Keratinocyte (primary cell): ENCODE measurements around the gene LAMA3. TPM values are rescaled to one million over a fixed set of nuclear protein-coding genes. Genes with fewer than 3 reads are reported as not detected.

ENCODE experiments used
- DNase-seq: peaks from one replicate; pipeline ENCODE4 v3.0.0-alpha.2; 2011; ENCODE audit warnings: low read depth, missing footprints, low spot score
- FAIRE-seq: peaks from 2 replicates; lab custom pipeline; 2011; peaks lifted over from hg19 to GRCh38; lab: Jason Lieb, UNC
- H2AFZ ChIP-seq: 2 replicates; pipeline ENCODE4 v1.6.0; 2012; ENCODE audit warnings: low read length, control low read depth, inconsistent platforms; ENCODE audit not compliant: control insufficient read depth
- H3K27ac ChIP-seq: 2 replicates; pipeline ENCODE4 v1.5.1; 2011; ENCODE audit warnings: low read length; ENCODE audit not compliant: control insufficient read depth, insufficient read depth
- H3K27me3 ChIP-seq: 3 replicates; pipeline ENCODE4 v1.6.0; 2011; ENCODE audit warnings: low read length; ENCODE audit not compliant: control insufficient read depth, insufficient read depth; ENCODE audit errors: extremely low read depth
- H3K36me3 ChIP-seq, 2 experiments: 2 replicates in 1 of 2; 3 replicates in 1 of 2; pipeline ENCODE4 v1.5.1; 2011; ENCODE audit warnings: low read length in 2 of 2, mild to moderate bottlenecking in 1 of 2; ENCODE audit not compliant: control insufficient read depth in 2 of 2, insufficient read depth in 2 of 2; ENCODE audit errors: extremely low read depth in 1 of 2
- H3K4me1 ChIP-seq: 3 replicates; pipeline ENCODE4 v1.5.1; 2011; ENCODE audit warnings: low read length; ENCODE audit not compliant: control insufficient read depth, insufficient read depth; ENCODE audit errors: extremely low read depth
- H3K4me2 ChIP-seq: 3 replicates; pipeline ENCODE4 v1.6.0; 2011; ENCODE audit warnings: low read depth, low read length; ENCODE audit not compliant: control insufficient read depth, insufficient read depth; ENCODE audit errors: extremely low read depth
- H3K4me3 ChIP-seq, 3 experiments: fragments of 200-600 bp in 1 of 3; sonication (generic) in 1 of 3; 2 replicates in 2 of 3; 3 replicates in 1 of 3; pipeline ENCODE4 v1.5.1; 2011 to 2016; ENCODE audit warnings: low read length in 3 of 3, mild to moderate bottlenecking in 3 of 3, control low read depth in 2 of 3, inconsistent platforms in 1 of 3, low read depth in 1 of 3, mixed read lengths in 1 of 3, mixed run types in 1 of 3, moderate library complexity in 1 of 3; ENCODE audit not compliant: control insufficient read depth in 2 of 3, insufficient read depth in 2 of 3; ENCODE audit errors: extremely low read depth in 1 of 3
- H3K79me2 ChIP-seq: 2 replicates; pipeline ENCODE4 v1.6.0; 2012; ENCODE audit warnings: low read length; ENCODE audit not compliant: control insufficient read depth, insufficient read depth
- H3K9ac ChIP-seq: 3 replicates; pipeline ENCODE4 v1.6.0; 2011; ENCODE audit warnings: low read length; ENCODE audit not compliant: control insufficient read depth, insufficient read depth; ENCODE audit errors: extremely low read depth
- H3K9me1 ChIP-seq: 3 replicates; pipeline ENCODE4 v1.6.0; 2011; ENCODE audit warnings: low read length; ENCODE audit not compliant: control insufficient read depth, insufficient read depth; ENCODE audit errors: extremely low read depth
- H3K9me3 ChIP-seq: 2 replicates; pipeline ENCODE4 v1.5.1; 2012; ENCODE audit warnings: low read depth, low read length; ENCODE audit not compliant: control insufficient read depth
- H4K20me1 ChIP-seq: 3 replicates; pipeline ENCODE4 v1.6.0; 2011; ENCODE audit warnings: low read length; ENCODE audit not compliant: control insufficient read depth, insufficient read depth; ENCODE audit errors: extremely low read depth
- EZH2 ChIP-seq: IDR thresholded peaks from one replicate; pipeline ENCODE4 v1.6.1; 2012; ENCODE audit warnings: inconsistent platforms, mild to moderate bottlenecking, low read length, moderate library complexity
- dilution Hi-C: fragments of 300-500 bp; cut with MboI; formaldehyde crosslinking; loops from one replicate; pipeline ENCODE4 v1.7.0; 2020; ENCODE audit warnings: low sequenced_read_pairs; ENCODE audit not compliant: extremely low pct_ligation_motif_present
- polyA plus RNA-seq, 5 experiments: library from polyadenylated mRNA; depleted of rRNA in 3 of 5; stranded (reverse) in 3 of 5; stranded (forward) in 1 of 5; unstranded in 1 of 5; fragments of >200 nt; gene quantifications; 1 replicate in 1 of 5; 2 replicates in 3 of 5; 3 replicates in 1 of 5; pipeline versions ENCODE4 v1.2.1 to v1.2.3, GENCODE V29; 2011 to 2012; ENCODE audit warnings: missing spikeins in 2 of 5, low read depth in 1 of 5, low replicate concordance in 1 of 5
- TF ChIP-seq, protein P1 (sequence below), 3 experiments: IDR thresholded peaks in 1 of 3; conservative IDR thresholded peaks in 1 of 3; optimal IDR thresholded peaks in 1 of 3; 2 replicates in 2 of 3; 3 replicates in 1 of 3; pipeline versions ENCODE3 to v1.5.1; 2011; ENCODE audit warnings: low read length in 3 of 3, mild to moderate bottlenecking in 3 of 3, moderate library complexity in 2 of 3, control low read depth in 1 of 3, inconsistent platforms in 1 of 3; ENCODE audit not compliant: insufficient read depth in 2 of 3; ENCODE audit errors: extremely low read depth in 1 of 3

Gene LAMA3
- polyA plus RNA-seq, 1 donor (not counting 4 experiments of a cell fraction or from before 2014, with no cell fraction given) = 1,944 TPM

DNA sequence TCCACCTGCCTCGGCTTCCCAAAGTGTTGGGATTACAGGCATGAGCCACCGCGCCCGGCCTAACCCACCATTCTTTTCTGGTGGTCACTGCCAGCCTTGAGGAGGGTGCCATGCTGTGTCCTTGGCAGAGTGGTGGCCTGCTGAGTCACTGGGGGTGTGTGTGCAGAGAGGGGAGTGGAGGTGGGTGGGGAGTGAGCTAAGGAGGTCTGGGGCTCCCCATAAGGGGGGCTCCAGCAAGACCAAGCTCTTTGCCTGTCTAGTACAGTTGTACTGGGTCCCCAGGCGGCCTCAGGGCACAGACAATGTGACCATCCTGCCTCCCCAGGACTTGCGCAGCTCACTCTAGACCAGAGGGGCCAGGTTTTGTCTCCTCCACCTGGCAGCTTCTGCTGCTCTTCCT lies 36.1 kb downstream of the LAMA3 start:
- no peak overlapping the region for H2AFZ ChIP-seq
- no peaks in the 10 kb centered on the region for H4K20me1 ChIP-seq
- H3K9me1 ChIP-seq = no peaks in the 10 kb centered on the region
- dilution Hi-C loops = no loop called here
- FAIRE-seq (no peak), DNase-seq (no peak)
- H3K27me3 ChIP-seq = no peaks in the 10 kb centered on the region
- H3K27ac ChIP-seq = no peak overlapping the region
- no peak overlapping the region for H3K9ac ChIP-seq
- TF ChIP-seq, protein P1, sequence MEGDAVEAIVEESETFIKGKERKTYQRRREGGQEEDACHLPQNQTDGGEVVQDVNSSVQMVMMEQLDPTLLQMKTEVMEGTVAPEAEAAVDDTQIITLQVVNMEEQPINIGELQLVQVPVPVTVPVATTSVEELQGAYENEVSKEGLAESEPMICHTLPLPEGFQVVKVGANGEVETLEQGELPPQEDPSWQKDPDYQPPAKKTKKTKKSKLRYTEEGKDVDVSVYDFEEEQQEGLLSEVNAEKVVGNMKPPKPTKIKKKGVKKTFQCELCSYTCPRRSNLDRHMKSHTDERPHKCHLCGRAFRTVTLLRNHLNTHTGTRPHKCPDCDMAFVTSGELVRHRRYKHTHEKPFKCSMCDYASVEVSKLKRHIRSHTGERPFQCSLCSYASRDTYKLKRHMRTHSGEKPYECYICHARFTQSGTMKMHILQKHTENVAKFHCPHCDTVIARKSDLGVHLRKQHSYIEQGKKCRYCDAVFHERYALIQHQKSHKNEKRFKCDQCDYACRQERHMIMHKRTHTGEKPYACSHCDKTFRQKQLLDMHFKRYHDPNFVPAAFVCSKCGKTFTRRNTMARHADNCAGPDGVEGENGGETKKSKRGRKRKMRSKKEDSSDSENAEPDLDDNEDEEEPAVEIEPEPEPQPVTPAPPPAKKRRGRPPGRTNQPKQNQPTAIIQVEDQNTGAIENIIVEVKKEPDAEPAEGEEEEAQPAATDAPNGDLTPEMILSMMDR (optimal IDR thresholded peaks at IDR 0.05 in 1 of 3, IDR thresholded peaks at IDR 0.05 in 1 of 3, conservative IDR thresholded peaks at IDR 0.05 in 1 of 3; ENCODE audit: extremely low read depth in 1 of 3, insufficient read depth in 2 of 3, low read length in 3 of 3) = no peak
- no peak for TF ChIP-seq EZH2
- no peaks in the 10 kb centered on the region for H3K36me3 ChIP-seq
- no peak overlapping the region for H3K4me3 ChIP-seq
- H3K4me2 ChIP-seq = no peak overlapping the region
- H3K9me3 ChIP-seq = no peaks in the 10 kb centered on the region
- no peaks in the 10 kb centered on the region for H3K79me2 ChIP-seq
- peaks cover 1% of the 10 kb centered on the region for H3K4me1 ChIP-seq

DNA sequence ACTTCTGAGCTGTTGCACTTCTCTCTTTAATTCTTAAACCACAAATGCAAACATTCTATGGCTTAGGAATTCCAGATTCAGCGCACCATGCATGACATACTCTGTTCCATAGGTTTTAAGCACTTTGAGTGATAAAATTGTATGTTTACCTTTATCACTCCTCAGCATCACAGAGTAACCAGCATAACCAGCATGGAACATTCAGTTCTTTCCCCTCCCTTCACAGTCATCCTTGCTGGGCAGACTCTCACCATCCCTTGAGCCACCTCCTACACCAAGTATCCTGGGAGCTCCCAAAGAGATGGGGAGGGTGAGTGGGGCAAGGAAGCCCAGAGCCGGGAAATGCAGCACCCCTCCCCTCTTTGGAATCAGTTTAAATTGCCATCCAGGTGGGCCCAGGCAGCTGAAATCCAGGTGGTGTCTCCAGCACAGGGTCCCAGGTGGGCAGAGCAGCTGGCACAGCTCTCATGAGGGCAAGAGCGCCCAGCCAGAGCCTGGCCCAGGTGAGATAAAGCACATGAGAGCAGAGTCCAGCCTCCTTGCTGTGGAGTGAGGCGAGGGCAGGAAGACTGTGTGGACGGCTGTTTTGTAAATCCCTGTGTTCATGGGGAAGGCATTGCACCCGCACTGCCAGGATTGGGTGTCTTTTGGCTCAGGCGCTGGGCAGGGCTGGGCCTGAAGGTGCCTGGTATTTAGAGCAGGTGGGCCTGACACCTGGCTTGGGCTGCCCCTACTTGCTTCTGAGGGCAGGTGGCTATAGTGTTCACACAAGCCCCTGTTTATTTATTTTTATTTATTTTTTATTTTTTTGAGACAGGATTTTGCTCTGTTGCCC lies 36.8 kb downstream of the LAMA3 start:
- DNase-seq (no peak), FAIRE-seq (no peak)
- no peak overlapping the region for H3K4me3 ChIP-seq
- H3K27ac ChIP-seq = no peak overlapping the region
- no peak overlapping the region for H2AFZ ChIP-seq
- no peaks in the 10 kb centered on the region for H4K20me1 ChIP-seq
- dilution Hi-C loops = no loop called here
- H3K27me3 ChIP-seq = no peaks in the 10 kb centered on the region
- H3K4me1 ChIP-seq = no peaks in the 10 kb centered on the region
- H3K4me2 ChIP-seq = no peak overlapping the region
- no peak for TF ChIP-seq EZH2
- TF ChIP-seq, protein P1 (optimal IDR thresholded peaks at IDR 0.05 in 1 of 3, IDR thresholded peaks at IDR 0.05 in 1 of 3, conservative IDR thresholded peaks at IDR 0.05 in 1 of 3; ENCODE audit: extremely low read depth in 1 of 3, insufficient read depth in 2 of 3, low read length in 3 of 3) = no peak
- H3K79me2 ChIP-seq = no peaks in the 10 kb centered on the region
- no peak overlapping the region for H3K9ac ChIP-seq
- H3K9me3 ChIP-seq = no peaks in the 10 kb centered on the region
- no peaks in the 10 kb centered on the region for H3K36me3 ChIP-seq
- H3K9me1 ChIP-seq = no peaks in the 10 kb centered on the region
